ENCODE data around the gene MYORG.
"Not testable (repeated sequence)": the region's sequence is repeated elsewhere in the genome, so short reads cannot be mapped to it uniquely, and the experiment has no call there.

Gene MYORG

GRCh38 chr9:34370335-34370969, 6.2 kb downstream of the MYORG start:
- no peak overlapping the region for H3K27ac ChIP-seq (ENCODE audit: insufficient read depth, low read depth, low read length, poor library complexity, severe bottlenecking)
- H3K4me1 ChIP-seq (ENCODE audit: control insufficient read depth, insufficient read depth, low read length), result no peaks in the 10 kb centered on the region
- no peaks in the 10 kb centered on the region for H3K36me3 ChIP-seq (ENCODE audit: control insufficient read depth, insufficient read depth, low read length)
- no peak overlapping the region for H3K4me3 ChIP-seq (ENCODE audit: insufficient read depth, low read depth, low read length)
- H3K9me3 ChIP-seq (ENCODE audit: control insufficient read depth, low read length), result no peaks in the 10 kb centered on the region
- peaks cover 14% of the 10 kb centered on the region for H3K27me3 ChIP-seq (ENCODE audit: control insufficient read depth, insufficient read depth, low read length, poor library complexity, severe bottlenecking)
- 96% methylated on average over 22 to 23 of the region's 23 CpGs for WGBS, 2 experiments

GRCh38 chr9:34369636-34370035, 7.1 kb downstream of the MYORG start:
- peaks cover 4% of the 10 kb centered on the region for H3K4me1 ChIP-seq (ENCODE audit: control insufficient read depth, insufficient read depth, low read length)

GRCh38 chr9:34368796-34369195, 7.9 kb downstream of the MYORG start:
- not testable (repeated sequence) for H3K27me3 ChIP-seq (ENCODE audit: control insufficient read depth, insufficient read depth, low read length, poor library complexity, severe bottlenecking); H3K36me3 ChIP-seq (ENCODE audit: control insufficient read depth, insufficient read depth, low read length); H3K4me3 ChIP-seq (ENCODE audit: insufficient read depth, low read depth, low read length); H3K9me3 ChIP-seq (ENCODE audit: control insufficient read depth, low read length); H3K27ac ChIP-seq (ENCODE audit: insufficient read depth, low read depth, low read length, poor library complexity, severe bottlenecking)
- peaks cover 12% of the 10 kb centered on the region for H3K4me1 ChIP-seq (ENCODE audit: control insufficient read depth, insufficient read depth, low read length)
- WGBS, 2 experiments, result 91 to 93% methylated on average over 5 of the region's 5 CpGs

More at GRCh38 chr9:34369636-34370035, 7.1 kb downstream of the MYORG start:
- no peak overlapping the region for H3K4me3 ChIP-seq (ENCODE audit: insufficient read depth, low read depth, low read length)
- no peaks in the 10 kb centered on the region for H3K36me3 ChIP-seq (ENCODE audit: control insufficient read depth, insufficient read depth, low read length)
- H3K9me3 ChIP-seq (ENCODE audit: control insufficient read depth, low read length), result no peaks in the 10 kb centered on the region
- WGBS, 2 experiments, result 82 to 83% methylated on average over 4 of the region's 4 CpGs
- H3K27ac ChIP-seq (ENCODE audit: insufficient read depth, low read depth, low read length, poor library complexity, severe bottlenecking), result no peak overlapping the region
- H3K27me3 ChIP-seq (ENCODE audit: control insufficient read depth, insufficient read depth, low read length, poor library complexity, severe bottlenecking), result peaks cover 5% of the 10 kb centered on the region

- WGBS, 2 experiments, result 85 to 91% methylated on average over 3 of the region's 3 CpGs
Observed at GRCh38 chr9:34367751-34368410, 8.8 kb downstream of the MYORG start.

GRCh38 chr9:34366365-34366764, 10.3 kb downstream of the MYORG start:
- Histone ChIP-seq H3K4me1 (ENCODE audit: control insufficient read depth, insufficient read depth, low read length) (peaks cover 24% of the 10 kb centered on the region), H3K27me3 (ENCODE audit: control insufficient read depth, insufficient read depth, low read length, poor library complexity, severe bottlenecking) (no peaks in the 10 kb centered on the region), H3K27ac (ENCODE audit: insufficient read depth, low read depth, low read length, poor library complexity, severe bottlenecking) (no peak overlapping the region), H3K4me3 (ENCODE audit: insufficient read depth, low read depth, low read length) (no peak overlapping the region), H3K9me3 (ENCODE audit: control insufficient read depth, low read length) (no peaks in the 10 kb centered on the region), H3K36me3 (ENCODE audit: control insufficient read depth, insufficient read depth, low read length) (no peaks in the 10 kb centered on the region)
- 88 to 100% methylated on average over 2 of the region's 2 CpGs for WGBS, 2 experiments

More at GRCh38 chr9:34367751-34368410, 8.8 kb downstream of the MYORG start:
- not testable (repeated sequence) for H3K27ac ChIP-seq (ENCODE audit: insufficient read depth, low read depth, low read length, poor library complexity, severe bottlenecking); H3K36me3 ChIP-seq (ENCODE audit: control insufficient read depth, insufficient read depth, low read length); H3K9me3 ChIP-seq (ENCODE audit: control insufficient read depth, low read length); H3K27me3 ChIP-seq (ENCODE audit: control insufficient read depth, insufficient read depth, low read length, poor library complexity, severe bottlenecking); H3K4me3 ChIP-seq (ENCODE audit: insufficient read depth, low read depth, low read length)
- peaks cover 21% of the 10 kb centered on the region for H3K4me1 ChIP-seq (ENCODE audit: control insufficient read depth, insufficient read depth, low read length)

GRCh38 chr9:34365282-34365681, 11.4 kb downstream of the MYORG start:
- Histone ChIP-seq H3K27me3 (ENCODE audit: control insufficient read depth, insufficient read depth, low read length, poor library complexity, severe bottlenecking) (no peaks in the 10 kb centered on the region), H3K9me3 (ENCODE audit: control insufficient read depth, low read length) (no peaks in the 10 kb centered on the region), H3K4me1 (ENCODE audit: control insufficient read depth, insufficient read depth, low read length) (peaks cover 24% of the 10 kb centered on the region), H3K4me3 (ENCODE audit: insufficient read depth, low read depth, low read length) (no peak overlapping the region), H3K36me3 (ENCODE audit: control insufficient read depth, insufficient read depth, low read length) (no peaks in the 10 kb centered on the region), H3K27ac (ENCODE audit: insufficient read depth, low read depth, low read length, poor library complexity, severe bottlenecking) (no peak overlapping the region)
- WGBS, 2 experiments, result 79 to 97% methylated on average over 2 of the region's 2 CpGs

- WGBS, 2 experiments, result 6 to 9% methylated on average over 13 of the region's 13 CpGs
- H3K36me3 ChIP-seq (ENCODE audit: control insufficient read depth, insufficient read depth, low read length), result no peaks in the 10 kb centered on the region
- H3K4me1 ChIP-seq (ENCODE audit: control insufficient read depth, insufficient read depth, low read length), result peaks cover 24% of the 10 kb centered on the region
- peak overlapping the region; percentile 15 for H3K4me3 ChIP-seq (ENCODE audit: insufficient read depth, low read depth, low read length)
- H3K27ac ChIP-seq (ENCODE audit: insufficient read depth, low read depth, low read length, poor library complexity, severe bottlenecking), result peak overlapping the region; percentile 72
- no peaks in the 10 kb centered on the region for H3K27me3 ChIP-seq (ENCODE audit: control insufficient read depth, insufficient read depth, low read length, poor library complexity, severe bottlenecking)
- no peaks in the 10 kb centered on the region for H3K9me3 ChIP-seq (ENCODE audit: control insufficient read depth, low read length)
Observed at GRCh38 chr9:34363619-34364351, 12.9 kb downstream of the MYORG start.

DNA sequence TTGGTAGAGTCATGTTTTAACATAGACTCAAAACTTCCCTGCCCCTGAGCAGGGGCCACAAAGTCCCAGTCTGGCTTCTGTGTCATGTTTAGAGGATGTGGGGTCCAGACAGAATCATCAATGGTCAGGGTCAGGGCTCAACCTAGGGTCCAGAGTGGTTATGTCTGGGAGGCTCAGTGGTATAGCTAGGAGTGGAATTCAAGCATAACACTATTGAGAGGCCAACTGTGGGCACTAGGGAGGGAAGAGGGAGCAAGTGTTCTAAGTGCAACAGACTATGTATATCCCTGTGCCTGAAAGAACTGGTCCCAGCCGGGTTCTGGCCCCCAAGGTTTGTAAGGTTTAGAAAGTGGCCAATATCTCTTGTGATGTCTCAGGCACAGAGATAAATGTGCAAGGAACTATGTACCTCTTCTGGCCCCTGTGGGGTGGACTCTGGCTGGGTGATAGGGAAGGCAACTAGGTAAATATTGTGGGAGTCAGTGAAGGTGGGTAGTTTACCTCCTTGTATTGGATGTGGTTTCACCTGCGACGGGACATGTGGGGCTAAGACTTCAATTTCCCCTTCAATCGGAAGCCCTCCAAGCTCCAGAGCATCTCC, 14.0 kb downstream of the MYORG start:
- H3K4me1 ChIP-seq (ENCODE audit: control insufficient read depth, insufficient read depth, low read length), result peaks cover 24% of the 10 kb centered on the region
- H3K27ac ChIP-seq (ENCODE audit: insufficient read depth, low read depth, low read length, poor library complexity, severe bottlenecking), result no peak overlapping the region
- 87 to 90% methylated on average over 4 of the region's 4 CpGs for WGBS, 2 experiments
- H3K9me3 ChIP-seq (ENCODE audit: control insufficient read depth, low read length), result no peaks in the 10 kb centered on the region
- H3K4me3 ChIP-seq (ENCODE audit: insufficient read depth, low read depth, low read length), result no peak overlapping the region
- no peaks in the 10 kb centered on the region for H3K36me3 ChIP-seq (ENCODE audit: control insufficient read depth, insufficient read depth, low read length)
- no peaks in the 10 kb centered on the region for H3K27me3 ChIP-seq (ENCODE audit: control insufficient read depth, insufficient read depth, low read length, poor library complexity, severe bottlenecking)

GRCh38 chr9:34352957-34353356, 23.7 kb downstream of the MYORG start:
- H3K9me3 ChIP-seq (ENCODE audit: control insufficient read depth, low read length); H3K27me3 ChIP-seq (ENCODE audit: control insufficient read depth, insufficient read depth, low read length, poor library complexity, severe bottlenecking); H3K27ac ChIP-seq (ENCODE audit: insufficient read depth, low read depth, low read length, poor library complexity, severe bottlenecking); H3K36me3 ChIP-seq (ENCODE audit: control insufficient read depth, insufficient read depth, low read length); H3K4me1 ChIP-seq (ENCODE audit: control insufficient read depth, insufficient read depth, low read length); H3K4me3 ChIP-seq (ENCODE audit: insufficient read depth, low read depth, low read length): not testable (repeated sequence)
- WGBS, 2 experiments, result 93 to 100% methylated on average over 1 of the region's 1 CpG

- WGBS, 2 experiments, result 88 to 94% methylated on average over 7 of the region's 7 CpGs
Observed at GRCh38 chr9:34352122-34352652, 24.5 kb downstream of the MYORG start.

More at GRCh38 chr9:34352122-34352652, 24.5 kb downstream of the MYORG start:
- H3K4me1 ChIP-seq (ENCODE audit: control insufficient read depth, insufficient read depth, low read length); H3K4me3 ChIP-seq (ENCODE audit: insufficient read depth, low read depth, low read length); H3K27me3 ChIP-seq (ENCODE audit: control insufficient read depth, insufficient read depth, low read length, poor library complexity, severe bottlenecking); H3K27ac ChIP-seq (ENCODE audit: insufficient read depth, low read depth, low read length, poor library complexity, severe bottlenecking); H3K36me3 ChIP-seq (ENCODE audit: control insufficient read depth, insufficient read depth, low read length); H3K9me3 ChIP-seq (ENCODE audit: control insufficient read depth, low read length): not testable (repeated sequence)
